ENCODE measurements around the gene GCA.

GCA gene

GRCh38 chr2:162301877-162302276, 42.1 kb upstream of the GCA start:
- H3K4me1 ChIP-seq (ENCODE audit: insufficient read depth, insufficient read length), result no peaks in the 10 kb centered on the region
- H3K27me3 ChIP-seq (ENCODE audit: insufficient read depth, insufficient read length), result no peaks in the 10 kb centered on the region
- H3K9me3 ChIP-seq (ENCODE audit: insufficient read depth, low read length), result no peaks in the 10 kb centered on the region
- H3K9ac ChIP-seq (ENCODE audit: insufficient read length, low read depth), result no peak overlapping the region
- no peak overlapping the region for H3K4me3 ChIP-seq (ENCODE audit: insufficient read length, low read depth)
- no peaks in the 10 kb centered on the region for H3K36me3 ChIP-seq (ENCODE audit: insufficient read depth, insufficient read length, low read length)
- DNase-seq (ENCODE audit: low read depth, low spot score), result no peak
- no peak for TF ChIP-seq ZNF274 (IDR thresholded peaks at IDR 0.05; ENCODE audit: low read depth, low read length)
- no peak for TF ChIP-seq SUZ12 (IDR thresholded peaks at IDR 0.05; ENCODE audit: extremely low read depth, insufficient read depth, insufficient read length)
- TF ChIP-seq YY1 (IDR thresholded peaks at IDR 0.05; ENCODE audit: insufficient read depth, insufficient read length), result no peak

- Histone ChIP-seq H3K9ac (ENCODE audit: insufficient read length, low read depth) (no peak overlapping the region), H3K9me3 (ENCODE audit: insufficient read depth, low read length) (no peaks in the 10 kb centered on the region), H3K4me1 (ENCODE audit: insufficient read depth, insufficient read length) (no peaks in the 10 kb centered on the region), H3K27me3 (ENCODE audit: insufficient read depth, insufficient read length) (no peaks in the 10 kb centered on the region), H3K4me3 (ENCODE audit: insufficient read length, low read depth) (no peak overlapping the region), H3K36me3 (ENCODE audit: insufficient read depth, insufficient read length, low read length) (no peaks in the 10 kb centered on the region)
- DNase-seq (ENCODE audit: low read depth, low spot score), result no peak
- TF ChIP-seq YY1 (IDR thresholded peaks at IDR 0.05; ENCODE audit: insufficient read depth, insufficient read length) (no peak), ZNF274 (IDR thresholded peaks at IDR 0.05; ENCODE audit: low read depth, low read length) (no peak), SUZ12 (IDR thresholded peaks at IDR 0.05; ENCODE audit: extremely low read depth, insufficient read depth, insufficient read length) (no peak)
Observed at GRCh38 chr2:162305901-162306300, 38.0 kb upstream of the GCA start.

DNA sequence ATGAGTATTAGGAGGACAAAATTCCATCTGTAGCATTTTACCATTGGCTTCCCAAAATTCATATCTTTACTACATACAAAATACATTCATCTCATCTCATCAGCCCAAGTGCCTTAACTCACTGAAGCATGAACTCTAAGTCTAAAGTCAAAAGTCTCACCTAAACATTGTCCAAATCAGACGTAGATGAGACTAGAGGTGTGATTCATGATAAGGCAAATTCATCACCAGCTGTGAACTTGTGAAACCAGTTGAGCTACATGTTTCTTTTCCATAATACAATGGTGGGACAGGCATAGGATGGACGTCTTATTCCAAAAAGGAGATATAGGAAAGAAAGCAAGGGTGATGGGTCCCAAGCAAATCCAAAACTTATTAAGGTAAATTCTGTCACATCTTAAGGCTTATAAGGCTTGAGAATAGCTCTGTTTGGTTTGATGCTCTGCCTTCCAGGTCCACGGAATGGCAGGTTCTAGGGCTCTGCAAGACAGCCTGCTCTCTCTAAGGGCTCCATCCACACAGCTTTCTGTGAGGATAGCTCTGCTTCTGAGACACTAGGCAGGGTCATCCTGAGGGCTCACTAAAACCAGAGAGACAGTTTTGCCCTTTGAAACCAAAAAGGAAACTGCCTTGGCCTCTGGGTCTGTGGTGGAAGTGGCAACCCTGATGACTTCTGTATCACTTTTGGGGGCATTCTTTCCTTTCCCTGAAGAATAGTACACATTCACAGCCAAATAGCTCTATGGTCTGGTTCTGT, 35.0 kb upstream of the GCA start:
- Histone ChIP-seq H3K27me3 (ENCODE audit: insufficient read depth, insufficient read length) (no peaks in the 10 kb centered on the region), H3K4me1 (ENCODE audit: insufficient read depth, insufficient read length) (no peaks in the 10 kb centered on the region), H3K4me3 (ENCODE audit: insufficient read length, low read depth) (no peak overlapping the region), H3K9ac (ENCODE audit: insufficient read length, low read depth) (no peak overlapping the region), H3K9me3 (ENCODE audit: insufficient read depth, low read length) (no peaks in the 10 kb centered on the region), H3K36me3 (ENCODE audit: insufficient read depth, insufficient read length, low read length) (no peaks in the 10 kb centered on the region)
- no peak for TF ChIP-seq YY1 (IDR thresholded peaks at IDR 0.05; ENCODE audit: insufficient read depth, insufficient read length)
- no peak for TF ChIP-seq SUZ12 (IDR thresholded peaks at IDR 0.05; ENCODE audit: extremely low read depth, insufficient read depth, insufficient read length)
- no peak for TF ChIP-seq ZNF274 (IDR thresholded peaks at IDR 0.05; ENCODE audit: low read depth, low read length)
- DNase-seq (ENCODE audit: low read depth, low spot score), result no peak

DNA sequence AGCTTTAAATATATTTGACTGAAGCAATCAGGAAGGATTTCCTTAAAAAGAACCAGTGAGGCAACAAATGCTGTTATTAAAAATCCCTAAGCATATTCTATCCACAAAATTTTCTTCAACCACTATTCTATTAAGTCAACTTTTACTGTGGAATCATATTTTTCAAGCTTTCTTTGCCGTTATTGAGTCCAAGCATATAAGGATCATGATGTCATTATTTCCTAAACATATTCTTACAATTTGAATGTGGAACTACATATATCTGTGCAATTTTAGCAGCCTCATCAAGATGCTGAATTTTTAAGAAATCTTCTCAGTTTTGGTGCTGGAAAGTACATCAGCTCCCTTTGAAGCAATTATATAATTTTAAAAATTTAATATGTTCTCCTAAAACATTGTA, 31.1 kb upstream of the GCA start:
- H3K36me3 ChIP-seq (ENCODE audit: insufficient read depth, insufficient read length, low read length), result no peaks in the 10 kb centered on the region
- H3K27me3 ChIP-seq (ENCODE audit: insufficient read depth, insufficient read length), result peaks cover 17% of the 10 kb centered on the region
- no peaks in the 10 kb centered on the region for H3K4me1 ChIP-seq (ENCODE audit: insufficient read depth, insufficient read length)
- TF ChIP-seq SUZ12 (IDR thresholded peaks at IDR 0.05; ENCODE audit: extremely low read depth, insufficient read depth, insufficient read length) (no peak), ZNF274 (IDR thresholded peaks at IDR 0.05; ENCODE audit: low read depth, low read length) (no peak), YY1 (IDR thresholded peaks at IDR 0.05; ENCODE audit: insufficient read depth, insufficient read length) (no peak)
- H3K9me3 ChIP-seq (ENCODE audit: insufficient read depth, low read length), result no peaks in the 10 kb centered on the region
- no peak for DNase-seq (ENCODE audit: low read depth, low spot score)
- H3K4me3 ChIP-seq (ENCODE audit: insufficient read length, low read depth), result no peak overlapping the region
- H3K9ac ChIP-seq (ENCODE audit: insufficient read length, low read depth), result no peak overlapping the region

DNA sequence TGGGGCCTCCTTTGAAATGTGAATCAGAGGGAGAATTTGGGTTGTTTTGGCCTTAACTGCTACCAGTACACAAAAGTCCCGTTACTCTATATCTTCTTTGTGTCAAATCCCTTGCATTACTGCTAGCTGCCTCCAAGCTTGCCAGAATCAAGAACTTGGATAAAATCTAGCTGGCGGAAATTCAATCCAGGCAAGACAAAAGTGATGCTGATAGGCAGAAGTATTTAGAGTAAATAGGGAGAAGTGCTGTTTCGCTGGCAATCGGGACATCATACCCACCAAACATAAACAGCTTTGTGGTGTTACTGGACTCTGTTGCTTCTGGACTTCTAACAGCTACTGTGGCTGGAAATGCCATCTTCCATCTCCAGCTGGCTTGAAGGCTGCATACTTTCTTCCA, 28.0 kb upstream of the GCA start:
- TF ChIP-seq YY1 (IDR thresholded peaks at IDR 0.05; ENCODE audit: insufficient read depth, insufficient read length) (no peak), ZNF274 (IDR thresholded peaks at IDR 0.05; ENCODE audit: low read depth, low read length) (no peak), SUZ12 (IDR thresholded peaks at IDR 0.05; ENCODE audit: extremely low read depth, insufficient read depth, insufficient read length) (no peak)
- Histone ChIP-seq H3K4me3 (ENCODE audit: insufficient read length, low read depth) (no peak overlapping the region), H3K36me3 (ENCODE audit: insufficient read depth, insufficient read length, low read length) (no peaks in the 10 kb centered on the region), H3K9me3 (ENCODE audit: insufficient read depth, low read length) (no peaks in the 10 kb centered on the region), H3K27me3 (ENCODE audit: insufficient read depth, insufficient read length) (peaks cover 40% of the 10 kb centered on the region), H3K9ac (ENCODE audit: insufficient read length, low read depth) (no peak overlapping the region), H3K4me1 (ENCODE audit: insufficient read depth, insufficient read length) (no peaks in the 10 kb centered on the region)
- DNase-seq (ENCODE audit: low read depth, low spot score), result no peak

DNA sequence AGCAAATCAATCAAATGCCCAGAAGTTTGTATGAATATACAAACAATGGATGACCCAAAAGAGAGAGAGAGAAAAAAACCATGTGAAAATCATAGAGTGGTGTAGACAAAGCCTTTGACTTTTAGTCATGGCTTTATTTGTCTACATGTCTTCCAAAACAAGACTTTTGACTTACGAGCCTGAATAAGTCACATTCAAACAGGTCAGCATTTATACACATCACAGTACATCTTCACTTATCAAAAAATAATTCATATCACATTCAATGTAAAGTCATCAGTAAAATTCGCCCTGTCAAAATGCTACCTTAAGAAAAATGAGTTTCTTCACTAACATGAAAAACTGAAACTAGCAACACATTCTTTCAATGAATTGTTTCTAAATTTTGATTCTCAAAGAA, 27.3 kb upstream of the GCA start:
- Histone ChIP-seq H3K4me3 (ENCODE audit: insufficient read length, low read depth) (no peak overlapping the region), H3K9me3 (ENCODE audit: insufficient read depth, low read length) (no peaks in the 10 kb centered on the region), H3K4me1 (ENCODE audit: insufficient read depth, insufficient read length) (no peaks in the 10 kb centered on the region), H3K9ac (ENCODE audit: insufficient read length, low read depth) (no peak overlapping the region), H3K36me3 (ENCODE audit: insufficient read depth, insufficient read length, low read length) (no peaks in the 10 kb centered on the region), H3K27me3 (ENCODE audit: insufficient read depth, insufficient read length) (peaks cover 40% of the 10 kb centered on the region)
- no peak for DNase-seq (ENCODE audit: low read depth, low spot score)
- TF ChIP-seq ZNF274 (IDR thresholded peaks at IDR 0.05; ENCODE audit: low read depth, low read length), result no peak
- TF ChIP-seq YY1 (IDR thresholded peaks at IDR 0.05; ENCODE audit: insufficient read depth, insufficient read length), result no peak
- no peak for TF ChIP-seq SUZ12 (IDR thresholded peaks at IDR 0.05; ENCODE audit: extremely low read depth, insufficient read depth, insufficient read length)

- TF ChIP-seq SUZ12 (IDR thresholded peaks at IDR 0.05; ENCODE audit: extremely low read depth, insufficient read depth, insufficient read length) (no peak), YY1 (IDR thresholded peaks at IDR 0.05; ENCODE audit: insufficient read depth, insufficient read length) (no peak), ZNF274 (IDR thresholded peaks at IDR 0.05; ENCODE audit: low read depth, low read length) (no peak)
- Histone ChIP-seq H3K9me3 (ENCODE audit: insufficient read depth, low read length) (no peaks in the 10 kb centered on the region), H3K9ac (ENCODE audit: insufficient read length, low read depth) (no peak overlapping the region), H3K4me3 (ENCODE audit: insufficient read length, low read depth) (no peak overlapping the region), H3K27me3 (ENCODE audit: insufficient read depth, insufficient read length) (peaks cover 40% of the 10 kb centered on the region), H3K4me1 (ENCODE audit: insufficient read depth, insufficient read length) (no peaks in the 10 kb centered on the region), H3K36me3 (ENCODE audit: insufficient read depth, insufficient read length, low read length) (no peaks in the 10 kb centered on the region)
- DNase-seq (ENCODE audit: low read depth, low spot score), result no peak
Observed at GRCh38 chr2:162317058-162317742, 26.7 kb upstream of the GCA start.

All from NT2/D1 (cell line).